Heart left ventricle (tissue), 16 donors: ENCODE data around the gene ANKH. TPM values are rescaled to one million over a fixed set of nuclear protein-coding genes. Genes with fewer than 3 reads are reported as not detected.

Experiments used
- ATAC-seq, 4 donors: fragments of 200-7000 bp; cut with Tn5 transposase; one replicate each; pipeline ENCODE4 v1.9.1; 2020 to 2022; ENCODE audit warnings: moderate library complexity in 4 of 4, mild to moderate bottlenecking in 3 of 4, moderate number of reproducible peaks in 1 of 4
- DNase-seq, 5 donors: peaks; one replicate each; pipeline ENCODE4 v3.0.0-alpha.2; 2020
- H3K27ac ChIP-seq, 12 donors: fragments of 200-600 bp; sonication (generic) in 4 of 12; one replicate each; pipeline versions ENCODE4 v1.5.0 to v1.8.0; 2016 to 2022; ENCODE audit warnings: mild to moderate bottlenecking in 2 of 12
- H3K27me3 ChIP-seq, 9 donors: fragments of 200-600 bp; sonication (generic) in 2 of 9; one replicate each; pipeline versions ENCODE4 v1.5.1 to v1.8.0; 2016 to 2022; ENCODE audit warnings: mild to moderate bottlenecking in 3 of 9
- H3K36me3 ChIP-seq, 9 donors: fragments of 200-600 bp; sonication (generic) in 2 of 9; one replicate each; pipeline versions ENCODE4 v1.5.0 to v1.8.0; 2018 to 2022; ENCODE audit warnings: mild to moderate bottlenecking in 2 of 9
- H3K4me1 ChIP-seq, 12 donors: fragments of 200-600 bp; sonication (generic) in 4 of 12; one replicate each; pipeline versions ENCODE4 v1.5.0 to v1.8.0; 2016 to 2022; ENCODE audit warnings: mild to moderate bottlenecking in 3 of 12
- H3K4me3 ChIP-seq, 12 donors: fragments of 200-600 bp; sonication (generic) in 4 of 12; one replicate each; pipeline versions ENCODE4 v1.5.0 to v1.8.0; 2017 to 2022; ENCODE audit warnings: mild to moderate bottlenecking in 9 of 12, moderate library complexity in 4 of 12
- H3K9me3 ChIP-seq, 12 donors: fragments of 200-600 bp; sonication (generic) in 4 of 12; one replicate each; pipeline versions ENCODE4 v1.5.0 to v1.8.0; 2016 to 2022; ENCODE audit warnings: mild to moderate bottlenecking in 1 of 12
- POLR2A ChIP-seq, 2 donors: fragments of 450-650 bp; IDR thresholded peaks; one replicate each; pipeline ENCODE4 v1.6.1; 2017; ENCODE audit warnings: antibody characterized with exemption in 2 of 2, mild to moderate bottlenecking in 2 of 2, moderate library complexity in 2 of 2
- WGBS, 4 donors: extraction: QIAGEN DNeasy Blood & Tissue Kit in 2 of 4; methylation state at CpG; one replicate each; pipeline versions ENCODE4 v1.1.5 to v1.1.7; 2013 to 2018; 5-methylcytosine and 5-hydroxymethylcytosine counted together
- intact Hi-C, 10 donors: fragments of 100-400 bp; cut with DNase I; formaldehyde crosslinking; loops; one replicate each; pipeline versions ENCODE4 v1.11.1 to v1.14.2; 2022
- polyA plus RNA-seq, 2 donors: library from polyadenylated mRNA; stranded (reverse); fragments of 200-250 nt; gene quantifications; one replicate each; pipeline ENCODE4 v1.2.3, GENCODE V29; 2013
- total RNA-seq, 9 donors: library from RNA; depleted of rRNA in 2 of 9; stranded (reverse); fragments of >200 nt in 2 of 9; fragmentation: NEBNext Ultra II Directional in 3 of 9; extraction: Animal tissue kit (Norgen Biotek cat#: 25700) in 3 of 9; gene quantifications; one replicate each; pipeline versions ENCODE4 v1.1.0 to v1.2.4, GENCODE V29; 2016 to 2023
- TF ChIP-seq, protein P1 (sequence below), 12 donors: fragments of 200-600 bp; sonication (generic) in 4 of 12; IDR thresholded peaks; one replicate each; pipeline versions ENCODE4 v1.5.0 to v1.8.0; 2018 to 2022; ENCODE audit warnings: antibody characterized with exemption in 12 of 12, mild to moderate bottlenecking in 5 of 12
- donor health status: ischemic (EF 13 %, LVEDD 7.1; RV severe dilation, severe dysfunction).
- donor health status: healthy with polysubstance abuse.
- donor health status: DM: no; HTN: yes; CAD: no.
- donor health status: DM: no; HTN: no; CAD: no.
- donor health status: ischemic (EF 25% LVEDD 6.9; RV normal size, moderate dysfunction).
- donor health status: ischemic (EF 25% LVEDD 5.7; RV mildly dilated, moderate dysfunction).
- donor health status: healthy.
- donor health status: DM: yes; HTN: yes; CAD: no.
- donor health status: ischemic (EF 35%, LVEDD 5.7; RV mildly dilated, moderate dysfunction).
- donor health status: nonischemic (EF 11% LVEDD 7.7; RV severe dilation, severe dysfunction).
- donor health status: DM: yes; HTN: yes; CAD: no.
- donor health status: PGD.
- donor health status: ischemic (EF 29% LVEDD 5.4; RV normal size, mild dysfunction).
- donor health status: nonischemic (EF 23%, LVEDD 6.1; RV moderate dilation, normal function).

Gene ANKH
- total and polyA plus RNA-seq, 11 donors: 54.1 to 260 (median 168) TPM

DNA sequence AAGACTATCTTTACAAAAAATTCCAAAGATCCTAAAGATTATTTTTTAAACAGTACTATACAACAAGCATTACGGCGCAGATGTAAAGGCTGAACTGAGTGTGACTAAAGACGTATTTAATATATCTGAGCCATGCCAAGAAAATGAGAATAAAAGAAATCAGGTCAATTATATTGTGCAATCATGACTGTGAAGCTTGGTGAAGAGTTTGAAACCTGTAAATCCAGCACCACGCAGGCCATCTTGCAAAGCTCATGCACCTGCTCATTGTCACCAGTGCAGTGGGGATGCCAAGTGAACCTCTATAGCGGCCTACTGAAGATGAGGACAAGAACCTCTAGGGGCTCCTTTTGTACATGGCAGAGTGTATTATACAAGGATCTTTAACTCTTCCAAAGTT, 89.0 kb downstream of the ANKH start:
- peaks cover 0 to 42% (median 20%) of the 10 kb centered on the region in 12 donors for H3K4me1 ChIP-seq
- no peak overlapping the region for H3K27ac ChIP-seq

DNA sequence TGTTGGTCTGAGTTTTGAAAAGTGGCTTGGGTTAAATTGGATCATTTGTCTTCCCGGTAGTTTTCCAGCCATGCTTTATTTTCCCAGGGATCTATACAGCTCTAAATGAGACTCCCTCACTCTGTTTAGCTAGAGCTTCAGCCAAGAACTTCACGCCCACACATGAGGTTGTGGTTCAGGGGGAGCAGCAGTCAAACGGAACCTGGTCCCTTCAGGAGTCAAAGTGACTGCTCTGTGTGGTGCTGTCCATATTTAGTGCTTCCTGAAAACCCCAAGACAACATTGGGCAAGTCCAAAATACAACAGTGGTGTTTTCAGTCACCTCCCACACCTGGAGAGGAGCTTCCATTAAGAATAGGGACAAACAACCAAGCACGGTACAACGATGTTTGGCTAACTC, 90.5 kb downstream of the ANKH start:
- no peaks in the 10 kb centered on the region for H3K27me3 ChIP-seq
- TF ChIP-seq, protein P1, sequence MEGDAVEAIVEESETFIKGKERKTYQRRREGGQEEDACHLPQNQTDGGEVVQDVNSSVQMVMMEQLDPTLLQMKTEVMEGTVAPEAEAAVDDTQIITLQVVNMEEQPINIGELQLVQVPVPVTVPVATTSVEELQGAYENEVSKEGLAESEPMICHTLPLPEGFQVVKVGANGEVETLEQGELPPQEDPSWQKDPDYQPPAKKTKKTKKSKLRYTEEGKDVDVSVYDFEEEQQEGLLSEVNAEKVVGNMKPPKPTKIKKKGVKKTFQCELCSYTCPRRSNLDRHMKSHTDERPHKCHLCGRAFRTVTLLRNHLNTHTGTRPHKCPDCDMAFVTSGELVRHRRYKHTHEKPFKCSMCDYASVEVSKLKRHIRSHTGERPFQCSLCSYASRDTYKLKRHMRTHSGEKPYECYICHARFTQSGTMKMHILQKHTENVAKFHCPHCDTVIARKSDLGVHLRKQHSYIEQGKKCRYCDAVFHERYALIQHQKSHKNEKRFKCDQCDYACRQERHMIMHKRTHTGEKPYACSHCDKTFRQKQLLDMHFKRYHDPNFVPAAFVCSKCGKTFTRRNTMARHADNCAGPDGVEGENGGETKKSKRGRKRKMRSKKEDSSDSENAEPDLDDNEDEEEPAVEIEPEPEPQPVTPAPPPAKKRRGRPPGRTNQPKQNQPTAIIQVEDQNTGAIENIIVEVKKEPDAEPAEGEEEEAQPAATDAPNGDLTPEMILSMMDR (IDR thresholded peaks at IDR 0.05): no peak
- no peak for TF ChIP-seq POLR2A (IDR thresholded peaks at IDR 0.05)
- intact Hi-C loops: no loop called here
- H3K9me3 ChIP-seq: no peaks in the 10 kb centered on the region
- H3K4me3 ChIP-seq: no peak overlapping the region
- peaks cover 0 to 53% (median 23%) of the 10 kb centered on the region in 12 donors for H3K4me1 ChIP-seq
- WGBS, 4 donors: 74 to 85% (median 80%) methylated on average over 5 of the region's 5 CpGs
- H3K27ac ChIP-seq: no peak overlapping the region
- H3K36me3 ChIP-seq: peaks cover 0 to 6% (median 0%) of the 10 kb centered on the region in 9 donors
- ATAC-seq (peak in 2 of 4 donors; percentile 15 to 50), DNase-seq (no peak)

More for the DNA sequence above, 89.0 kb downstream of the ANKH start:
- Histone ChIP-seq H3K9me3 (no peaks in the 10 kb centered on the region), H3K4me3 (no peak overlapping the region), H3K36me3 (peaks cover 0 to 6% (median 0%) of the 10 kb centered on the region in 9 donors), H3K27me3 (no peaks in the 10 kb centered on the region)
- ATAC-seq (no peak), DNase-seq (no peak)
- TF ChIP-seq, protein P1 (IDR thresholded peaks at IDR 0.05): no peak
- TF ChIP-seq POLR2A (IDR thresholded peaks at IDR 0.05): no peak
- 95 to 97% (median 96%) methylated on average over 5 of the region's 5 CpGs for WGBS, 4 donors
- intact Hi-C loops: no loop called here

DNA sequence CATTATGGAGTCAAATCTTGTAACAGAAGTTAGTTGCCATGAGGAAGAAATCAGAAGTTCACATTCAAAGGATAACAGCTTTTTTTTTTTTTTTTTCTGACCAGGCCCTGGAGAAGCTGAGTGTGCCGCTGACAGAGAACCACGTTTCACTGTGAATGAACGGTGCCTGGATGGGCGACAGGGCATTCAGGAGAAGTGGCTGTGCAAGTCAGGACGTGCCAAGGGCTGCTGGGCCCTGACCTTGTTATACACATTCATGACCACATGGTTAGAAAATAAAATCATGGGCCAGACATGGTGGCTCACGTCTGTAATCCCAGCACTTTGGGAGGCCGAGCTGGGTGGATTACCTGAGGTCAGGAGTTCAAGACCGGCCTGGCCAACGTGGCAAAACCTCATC, 91.6 kb downstream of the ANKH start:
- TF ChIP-seq, protein P1 (IDR thresholded peaks at IDR 0.05): no peak
- TF ChIP-seq POLR2A (IDR thresholded peaks at IDR 0.05): no peak
- WGBS, 4 donors: 58 to 79% (median 74%) methylated on average over 9 of the region's 9 CpGs
- no peaks in the 10 kb centered on the region for H3K9me3 ChIP-seq
- DNase-seq (peak in 1 of 5 donors; percentile 35), ATAC-seq (peak in 3 of 4 donors; percentile 35 to 56 (median 43))
- intact Hi-C loops: no loop called here
- H3K27me3 ChIP-seq: no peaks in the 10 kb centered on the region
- peaks cover 0 to 6% (median 0%) of the 10 kb centered on the region in 9 donors for H3K36me3 ChIP-seq
- peak overlapping the region in 1 of 12 donors; percentile 11 for H3K27ac ChIP-seq
- H3K4me3 ChIP-seq: no peak overlapping the region
- H3K4me1 ChIP-seq: peaks cover 0 to 59% (median 30%) of the 10 kb centered on the region in 12 donors

DNA sequence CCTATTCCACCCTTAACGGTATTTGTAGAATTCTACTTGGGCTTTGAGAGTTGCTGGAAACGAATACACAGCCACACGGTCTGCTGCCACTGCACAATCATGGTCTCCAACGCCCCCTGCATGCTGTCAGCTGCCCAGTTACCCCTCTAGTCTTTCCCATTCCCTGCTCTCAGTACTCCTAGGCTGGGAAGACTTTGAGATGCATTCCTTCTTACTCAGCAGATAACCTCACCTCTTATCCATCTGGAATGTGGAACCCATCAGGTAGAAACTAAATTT, 92.8 kb downstream of the ANKH start:
- ATAC-seq (peak in 2 of 4 donors; percentile 10 to 15), DNase-seq (no peak)
- Histone ChIP-seq H3K9me3 (no peaks in the 10 kb centered on the region), H3K4me3 (no peak overlapping the region), H3K27ac (peak overlapping the region in 1 of 12 donors; percentile 31), H3K4me1 (peaks cover 0 to 64% (median 30%) of the 10 kb centered on the region in 12 donors), H3K36me3 (peaks cover 0 to 6% (median 0%) of the 10 kb centered on the region in 9 donors), H3K27me3 (no peaks in the 10 kb centered on the region)
- intact Hi-C loops: no loop called here
- TF ChIP-seq POLR2A (IDR thresholded peaks at IDR 0.05): no peak
- TF ChIP-seq, protein P1 (IDR thresholded peaks at IDR 0.05): no peak
- WGBS, 4 donors: 54 to 63% (median 58%) methylated on average over 4 of the region's 4 CpGs
